WTC11 (cell line): Measurements from ENCODE around the gene FTH1.

Source experiments
- ATF2 ChIP-seq: sonication (generic); formaldehyde crosslinking; IDR thresholded peaks from 2 replicates; pipeline ENCODE4 v1.8.1; 2022; ENCODE audit warnings: low read depth, missing genetic modification reagents, borderline replicate concordance
- ZBTB43 ChIP-seq: sonication (generic); formaldehyde crosslinking; IDR thresholded peaks from 2 replicates; pipeline ENCODE4 v1.8.1; 2023; ENCODE audit warnings: mild to moderate bottlenecking, missing genetic modification reagents
- TF ChIP-seq, protein P1 (sequence below): sonication (generic); formaldehyde crosslinking; IDR thresholded peaks from 2 replicates; pipeline ENCODE4 v1.8.0; 2022; ENCODE audit warnings: mild to moderate bottlenecking, missing genetic modification reagents

- TF ChIP-seq ATF2 (CRISPR knock-in tag) (no peak), ZBTB43 (CRISPR knock-in tag) (no peak)
- TF ChIP-seq, protein P1, sequence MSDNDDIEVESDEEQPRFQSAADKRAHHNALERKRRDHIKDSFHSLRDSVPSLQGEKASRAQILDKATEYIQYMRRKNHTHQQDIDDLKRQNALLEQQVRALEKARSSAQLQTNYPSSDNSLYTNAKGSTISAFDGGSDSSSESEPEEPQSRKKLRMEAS (CRISPR knock-in tag), result no peak
These were observed 38.8 kb downstream of the FTH1 start for GRCh38 chr11:61928606-61929005.
